Measurements from ENCODE around the gene TMPRSS12.
"Not testable (repeated sequence)": the region's sequence is repeated elsewhere in the genome, so short reads cannot be mapped to it uniquely, and the experiment has no call there.

GRCh38 chr12:50930477-50930876, 87.8 kb downstream of the TMPRSS12 start:
- not testable (repeated sequence) for TF ChIP-seq EZH2 (IDR thresholded peaks at IDR 0.05; ENCODE audit: borderline replicate concordance, low read depth, low read length, poor library complexity, severe bottlenecking); CTCF (conservative IDR thresholded peaks at IDR 0.05; ENCODE audit: low read depth, low read length)
